Measurements from ENCODE around the gene GRIP2.

Gene GRIP2

GRCh38 chr3:14521611-14522010, 18.5 kb downstream of the GRIP2 start:
- no peak for TF ChIP-seq CTCF (IDR thresholded peaks at IDR 0.05)

- no peak for TF ChIP-seq CTCF (IDR thresholded peaks at IDR 0.05)
These were observed 19.2 kb downstream of the GRIP2 start for GRCh38 chr3:14520967-14521366.

- no peak for TF ChIP-seq CTCF (IDR thresholded peaks at IDR 0.05)
These were observed 20.0 kb downstream of the GRIP2 start for GRCh38 chr3:14520149-14520548.

- no peak for TF ChIP-seq CTCF (IDR thresholded peaks at IDR 0.05)
These were observed 20.7 kb downstream of the GRIP2 start for GRCh38 chr3:14519406-14519805.

GRCh38 chr3:14518893-14519292, 21.2 kb downstream of the GRIP2 start:
- TF ChIP-seq CTCF (IDR thresholded peaks at IDR 0.05), result no peak

- TF ChIP-seq CTCF (IDR thresholded peaks at IDR 0.05), result no peak
These were observed 21.7 kb downstream of the GRIP2 start for GRCh38 chr3:14518432-14518802.

GRCh38 chr3:14517601-14518431, 22.3 kb downstream of the GRIP2 start:
- TF ChIP-seq CTCF (IDR thresholded peaks at IDR 0.05), result no peak
